Transverse colon (tissue), 3 donors: Measurements from ENCODE around the gene C22orf15.

Experiments
- CTCF ChIP-seq, 5 experiments: fragments of 200-600 bp in 3 of 5; fragments of 450-650 bp in 2 of 5; sonication (generic) in 3 of 5; IDR thresholded peaks; 1 replicate in 2 of 5; 2 replicates in 3 of 5; pipeline ENCODE4 v1.5.1; 2016 to 2017; ENCODE audit warnings: antibody characterized with exemption in 5 of 5, inconsistent platforms in 3 of 5, mild to moderate bottlenecking in 2 of 5, moderate library complexity in 1 of 5
- EP300 ChIP-seq: sonication (generic); formaldehyde crosslinking; IDR thresholded peaks from one replicate; pipeline ENCODE4 v1.6.1; 2017; ENCODE audit warnings: antibody characterized with exemption, low read depth
- POLR2A ChIP-seq: fragments of 450-650 bp; IDR thresholded peaks from one replicate; pipeline ENCODE4 v1.6.1; 2016; ENCODE audit warnings: antibody characterized with exemption, mild to moderate bottlenecking, moderate library complexity

- no peak for TF ChIP-seq POLR2A
- TF ChIP-seq CTCF (IDR thresholded peaks at IDR 0.05): no peak
- no peak for TF ChIP-seq EP300
These were observed 19.9 kb downstream of the C22orf15 start for GRCh38 chr22:23782703-23783102.
